NCI-H1092 treated with DMSO at 0.1 percent for 48 hours (cell line): Measurements from ENCODE around the gene LST1.

Experiments used
- DNase-seq: peaks from one replicate; lab custom pipeline; 2025; lab: John Stamatoyannopoulos, UW

The LST1 gene

GRCh38 chr6:31559958-31560696 is 25.9 kb upstream of the LST1 start:
- no peak for DNase-seq

- no peak for DNase-seq
These were observed 25.4 kb upstream of the LST1 start for GRCh38 chr6:31560697-31561058.

GRCh38 chr6:31567531-31568370 is 18.3 kb upstream of the LST1 start:
- DNase-seq: no peak

GRCh38 chr6:31568537-31568961 is 17.5 kb upstream of the LST1 start:
- no peak for DNase-seq

- DNase-seq: no peak
These were observed 16.1 kb upstream of the LST1 start for GRCh38 chr6:31569861-31570536.

GRCh38 chr6:31572041-31572911 is 13.8 kb upstream of the LST1 start, which contains the start of gene LTA:
LTA (plus strand) TSS chr6:31572289; CDS start chr6:31572743, 454 bp downstream.
- no peak for DNase-seq

- no peak for DNase-seq
These were observed 12.6 kb upstream of the LST1 start for GRCh38 chr6:31573239-31574105.

- DNase-seq: no peak
These were observed 11.7 kb upstream of the LST1 start for GRCh38 chr6:31574106-31575061.

- DNase-seq: no peak
These were observed 10.7 kb upstream of the LST1 start, which contains the start of gene TNF for GRCh38 chr6:31575335-31575901. TNF (plus strand) TSS chr6:31575565; CDS start chr6:31575742, 177 bp downstream.

- no peak for DNase-seq
These were observed 10.0 kb upstream of the LST1 start for GRCh38 chr6:31575952-31576685.

GRCh38 chr6:31576897-31577578 is 9.0 kb upstream of the LST1 start:
- no peak for DNase-seq

- DNase-seq: no peak
These were observed 8.5 kb upstream of the LST1 start for GRCh38 chr6:31577579-31577966.

- DNase-seq: no peak
These were observed 7.6 kb upstream of the LST1 start for GRCh38 chr6:31578184-31579118.

GRCh38 chr6:31579119-31579505 is 7.0 kb upstream of the LST1 start:
- no peak for DNase-seq

- DNase-seq: no peak
These were observed 6.3 kb upstream of the LST1 start for GRCh38 chr6:31579546-31580437.

- DNase-seq: no peak
These were observed 5.7 kb upstream of the LST1 start for GRCh38 chr6:31580438-31580740.
